Measurements from ENCODE around the gene HUS1.

HUS1 gene

GRCh38 chr7:47914717-47915615 lies 64.4 kb downstream of the HUS1 start:
- H3K9me3 ChIP-seq (ENCODE audit: control insufficient read depth, low read length), result peaks cover 4% of the 10 kb centered on the region
- peaks cover 8% of the 10 kb centered on the region for H3K4me1 ChIP-seq (ENCODE audit: control insufficient read depth, insufficient read depth, low read length)
- no peak overlapping the region for H3K4me3 ChIP-seq (ENCODE audit: low read length)
- no peak for DNase-seq (ENCODE audit: low read depth)
- no peaks in the 10 kb centered on the region for H3K36me3 ChIP-seq (ENCODE audit: control insufficient read depth, insufficient read depth, low read length, severe bottlenecking)
- no peak overlapping the region for H3K9ac ChIP-seq (ENCODE audit: low read length)
- H3K27me3 ChIP-seq (replicated peaks; ENCODE audit: control insufficient read depth, insufficient read depth, low read length), result no peaks in the 10 kb centered on the region

All from adipocyte (in vitro differentiated cells).